Activated naive CD8-positive, alpha-beta T cell treated with anti-CD3 and anti-CD28 coated beads, Interleukin-2, amount 50 U/mL, for 24 hours (primary cell): ENCODE measurements around the gene ZNF320.
"Not testable (repeated sequence)": the region's sequence is repeated elsewhere in the genome, so short reads cannot be mapped to it uniquely, and the experiment has no call there.

Source experiments
- ATAC-seq: fragments of 150-1000 bp; cut with Tn5 transposase; one replicate; pipeline ENCODE4 v1.10.0; 2021
- DNase-seq: peaks from one replicate; pipeline ENCODE4 v3.0.0; 2021
- H3K27ac Mint-ChIP-seq: one replicate; pipeline ENCODE4 v1.8.0; 2021; ENCODE audit warnings: mild to moderate bottlenecking, mixed read lengths
- H3K27me3 Mint-ChIP-seq: one replicate; pipeline ENCODE4 v1.8.0; 2021; ENCODE audit warnings: mixed read lengths
- H3K36me3 Mint-ChIP-seq: one replicate; pipeline ENCODE4 v1.8.0; 2021; ENCODE audit warnings: low read depth, mixed read lengths
- H3K4me1 Mint-ChIP-seq: one replicate; pipeline ENCODE4 v1.8.0; 2021; ENCODE audit warnings: mixed read lengths
- H3K4me3 Mint-ChIP-seq: one replicate; pipeline ENCODE4 v1.8.0; 2021; ENCODE audit warnings: mild to moderate bottlenecking, moderate library complexity, mixed read lengths
- H3K9me3 Mint-ChIP-seq: one replicate; pipeline ENCODE4 v1.8.0; 2021; ENCODE audit warnings: mixed read lengths

Gene ZNF320

DNA sequence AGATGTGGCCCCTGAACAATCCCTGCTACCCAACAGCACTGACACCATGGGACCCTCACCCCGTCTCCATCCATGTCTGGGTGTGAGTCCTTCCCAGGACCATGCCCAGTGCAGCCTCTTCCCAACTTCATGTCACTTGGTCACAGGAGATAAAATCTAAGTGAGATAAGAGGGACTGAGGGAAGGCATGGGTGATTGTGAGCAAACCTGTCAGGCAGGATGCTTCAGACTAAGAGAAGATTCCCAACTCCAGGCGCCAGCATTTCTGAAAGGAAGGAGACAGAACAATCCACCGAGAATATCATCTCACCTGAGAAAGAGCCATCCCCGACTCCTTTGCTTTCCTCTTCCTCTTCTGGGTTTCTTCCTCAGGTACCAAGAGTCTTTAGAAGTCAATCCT lies 7.5 kb downstream of the ZNF320 start:
- no peak overlapping the region for H3K27ac Mint-ChIP-seq
- ATAC-seq = no peak
- no peak overlapping the region for H3K4me3 Mint-ChIP-seq
- H3K36me3 Mint-ChIP-seq = peaks cover 85% of the 10 kb centered on the region
- peaks cover 29% of the 10 kb centered on the region for H3K9me3 Mint-ChIP-seq
- no peaks in the 10 kb centered on the region for H3K27me3 Mint-ChIP-seq
- DNase-seq = no peak
- H3K4me1 Mint-ChIP-seq = peaks cover 5% of the 10 kb centered on the region

DNA sequence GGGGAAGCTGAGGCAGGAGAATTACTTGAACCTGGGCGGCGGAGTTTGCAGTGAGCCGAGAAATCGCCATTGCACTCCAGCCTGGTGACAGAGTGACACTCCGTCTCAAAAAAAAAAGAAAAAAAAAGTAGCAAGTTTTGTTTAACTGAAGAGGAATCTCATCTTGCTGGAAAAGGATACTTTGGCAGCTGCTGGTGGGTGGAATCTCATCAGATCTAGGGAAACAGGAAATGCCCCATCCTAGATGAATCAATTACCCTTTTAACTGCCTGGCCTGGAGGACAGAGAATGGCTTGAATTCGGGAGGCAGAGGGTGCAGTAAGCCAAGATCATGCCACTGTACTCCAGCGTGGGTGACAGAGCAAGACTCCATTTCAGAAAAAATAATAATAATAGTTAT lies 8.4 kb downstream of the ZNF320 start:
- H3K9me3 Mint-ChIP-seq = peaks cover 38% of the 10 kb centered on the region
- ATAC-seq (no peak), DNase-seq (no peak)
- H3K4me3 Mint-ChIP-seq = no peak overlapping the region
- H3K36me3 Mint-ChIP-seq = peaks cover 85% of the 10 kb centered on the region
- H3K4me1 Mint-ChIP-seq = peaks cover 2% of the 10 kb centered on the region
- H3K27ac Mint-ChIP-seq = no peak overlapping the region
- no peaks in the 10 kb centered on the region for H3K27me3 Mint-ChIP-seq

DNA sequence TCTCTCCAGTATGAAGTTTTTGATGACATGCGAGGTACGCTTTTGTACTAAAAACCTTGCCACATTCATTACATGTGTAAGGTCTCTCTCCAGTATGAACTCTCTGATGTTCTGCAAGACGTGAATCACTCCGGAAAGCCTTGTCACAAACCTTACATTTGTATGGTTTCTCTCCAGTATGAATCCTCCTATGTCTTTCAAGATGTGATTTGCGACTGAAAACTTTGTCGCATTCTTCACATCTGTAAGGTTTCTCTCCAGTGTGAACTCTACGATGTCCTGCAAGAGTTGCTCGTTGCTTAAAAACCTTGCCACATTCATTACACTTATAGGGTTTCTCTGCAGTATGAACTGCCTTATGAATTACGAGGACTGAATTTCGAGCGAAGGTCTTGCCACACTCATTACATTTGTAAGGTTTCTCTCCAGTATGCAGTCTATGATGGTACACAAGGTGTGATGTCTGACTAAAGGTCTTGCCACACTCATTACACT lies 16.5 kb downstream of the ZNF320 start:
- Mint-ChIP-seq H3K4me3 (no peak overlapping the region), H3K36me3 (peaks cover 80% of the 10 kb centered on the region), H3K4me1 (no peaks in the 10 kb centered on the region), H3K27me3 (no peaks in the 10 kb centered on the region), H3K9me3 (peaks cover 73% of the 10 kb centered on the region), H3K27ac (no peak overlapping the region)
- ATAC-seq = no peak
- DNase-seq = no peak

DNA sequence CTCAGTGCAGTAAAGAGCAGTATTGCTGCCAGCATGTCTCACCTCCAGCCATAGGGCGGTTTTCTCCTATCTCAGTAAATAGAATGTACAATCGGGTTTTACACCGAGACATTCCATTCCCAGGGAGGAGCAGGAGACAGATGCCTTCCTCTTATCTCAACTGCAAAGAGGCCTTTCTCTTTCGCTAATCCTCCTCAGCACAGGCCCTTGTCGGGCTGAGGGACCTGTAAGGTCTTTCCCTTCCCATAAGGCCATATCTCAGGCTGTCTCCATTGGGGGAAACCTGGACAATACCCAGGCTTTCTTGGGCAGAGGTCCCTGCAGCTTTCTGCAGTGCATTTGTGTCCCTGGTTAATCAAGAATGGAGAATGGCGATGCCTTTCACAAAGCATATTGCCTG lies 24.4 kb downstream of the ZNF320 start:
- H3K4me1 Mint-ChIP-seq, H3K27me3 Mint-ChIP-seq, H3K27ac Mint-ChIP-seq, H3K4me3 Mint-ChIP-seq, ATAC-seq, DNase-seq: not testable (repeated sequence)
- H3K9me3 Mint-ChIP-seq = peaks cover 57% of the 10 kb centered on the region
- peaks cover 41% of the 10 kb centered on the region for H3K36me3 Mint-ChIP-seq

DNA sequence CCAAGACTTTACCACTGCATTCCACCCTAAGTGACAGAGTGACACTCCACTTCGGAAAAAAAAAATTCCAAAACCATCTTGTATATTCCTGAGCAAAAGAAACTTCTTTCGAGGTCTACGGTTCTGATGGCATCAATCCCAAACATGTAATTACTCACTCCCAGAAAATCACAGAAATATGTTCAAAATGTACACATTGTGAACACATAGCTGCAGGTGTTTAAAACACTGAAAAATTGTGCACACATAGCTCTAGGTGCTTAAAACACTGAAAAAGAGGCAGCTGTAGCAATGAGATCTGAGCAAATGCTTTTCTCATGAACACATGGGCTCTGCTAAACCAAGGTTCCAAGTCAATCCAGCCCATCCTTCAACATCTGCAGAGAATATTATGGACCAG lies 26.0 kb downstream of the ZNF320 start:
- no peaks in the 10 kb centered on the region for H3K27me3 Mint-ChIP-seq
- no peak overlapping the region for H3K4me3 Mint-ChIP-seq
- ATAC-seq (no peak), DNase-seq (no peak)
- no peak overlapping the region for H3K27ac Mint-ChIP-seq
- H3K4me1 Mint-ChIP-seq = no peaks in the 10 kb centered on the region
- H3K36me3 Mint-ChIP-seq = peaks cover 38% of the 10 kb centered on the region
- H3K9me3 Mint-ChIP-seq = peaks cover 49% of the 10 kb centered on the region

DNA sequence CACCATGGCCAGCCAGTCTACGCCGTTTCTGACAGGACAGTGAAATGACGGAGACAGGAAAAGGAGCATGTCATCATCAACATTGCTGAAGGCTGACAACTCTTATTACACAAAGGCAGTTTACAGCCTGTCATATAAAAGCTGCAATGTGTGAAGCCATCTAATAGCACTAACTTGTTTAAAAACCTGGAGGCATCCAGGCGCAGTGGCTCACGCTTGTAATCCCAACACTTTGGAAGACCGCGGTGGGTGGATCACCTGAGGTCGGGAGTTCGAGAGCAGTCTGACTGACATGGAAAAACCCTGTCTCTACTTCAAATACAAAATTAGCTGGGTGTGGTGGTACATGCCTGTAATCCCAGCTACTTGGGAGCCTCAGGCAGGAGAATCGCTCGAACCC lies 29.4 kb downstream of the ZNF320 start:
- not testable (repeated sequence) for H3K27me3 Mint-ChIP-seq, ATAC-seq, H3K4me1 Mint-ChIP-seq, DNase-seq, H3K4me3 Mint-ChIP-seq, H3K27ac Mint-ChIP-seq
- Mint-ChIP-seq H3K9me3 (peaks cover 21% of the 10 kb centered on the region), H3K36me3 (peaks cover 24% of the 10 kb centered on the region)

DNA sequence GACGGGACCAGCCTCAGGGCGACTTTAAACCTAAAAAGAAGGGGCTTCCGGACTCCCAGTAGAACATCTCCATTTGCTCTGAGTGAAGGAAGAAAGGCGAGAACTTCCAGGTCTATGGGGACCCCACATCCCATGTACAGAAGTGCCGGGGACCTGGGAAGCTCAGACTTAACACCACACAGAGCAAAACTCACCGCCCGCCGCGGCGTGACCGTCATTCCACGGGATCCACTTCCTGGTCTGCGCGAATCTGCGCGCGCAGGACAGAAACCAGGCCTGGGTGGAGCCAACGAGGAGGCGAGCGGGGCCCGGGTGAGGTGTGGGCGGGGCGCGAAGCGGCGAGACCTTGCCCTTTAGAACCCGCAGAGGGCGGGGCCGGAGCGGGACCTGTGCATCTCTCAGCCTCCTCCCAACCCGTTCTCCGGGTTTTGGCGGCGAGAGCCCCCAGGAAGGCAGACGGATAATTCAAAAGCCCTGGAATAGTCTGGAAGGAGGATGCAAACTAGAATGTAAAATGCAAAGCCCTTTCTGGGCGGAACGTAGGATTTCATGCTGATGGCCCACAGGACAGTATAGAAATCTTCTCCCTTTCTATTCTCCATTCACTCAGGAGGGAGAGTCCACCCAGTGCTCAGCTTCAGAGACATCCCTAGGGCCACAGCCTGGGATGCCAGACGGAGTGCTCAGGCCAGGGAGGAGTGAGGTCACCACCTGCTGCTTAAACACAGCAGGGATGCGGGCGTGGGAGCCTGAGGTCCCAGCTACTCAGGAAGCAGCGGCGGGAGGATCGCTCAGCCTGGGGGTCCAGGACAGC lies 39.9 kb downstream of the ZNF320 start, which contains the start of gene ZNF468:
TSS of gene ZNF468 (minus strand) at position 242 of the 814 bp plus-strand sequence. CDS start 3,347 bp downstream, outside the sequence.
- ATAC-seq = peak; percentile 98
- Mint-ChIP-seq H3K9me3 (peaks cover 23% of the 10 kb centered on the region), H3K4me1 (peaks cover 22% of the 10 kb centered on the region), H3K27ac (peak within 1 kb of the TSS; percentile 89), H3K4me3 (peak within 1 kb of the TSS; percentile 96), H3K36me3 (peaks cover 43% of the 10 kb centered on the region)
- H3K27me3 Mint-ChIP-seq = not testable (repeated sequence)
- DNase-seq = peak; percentile 65

DNA sequence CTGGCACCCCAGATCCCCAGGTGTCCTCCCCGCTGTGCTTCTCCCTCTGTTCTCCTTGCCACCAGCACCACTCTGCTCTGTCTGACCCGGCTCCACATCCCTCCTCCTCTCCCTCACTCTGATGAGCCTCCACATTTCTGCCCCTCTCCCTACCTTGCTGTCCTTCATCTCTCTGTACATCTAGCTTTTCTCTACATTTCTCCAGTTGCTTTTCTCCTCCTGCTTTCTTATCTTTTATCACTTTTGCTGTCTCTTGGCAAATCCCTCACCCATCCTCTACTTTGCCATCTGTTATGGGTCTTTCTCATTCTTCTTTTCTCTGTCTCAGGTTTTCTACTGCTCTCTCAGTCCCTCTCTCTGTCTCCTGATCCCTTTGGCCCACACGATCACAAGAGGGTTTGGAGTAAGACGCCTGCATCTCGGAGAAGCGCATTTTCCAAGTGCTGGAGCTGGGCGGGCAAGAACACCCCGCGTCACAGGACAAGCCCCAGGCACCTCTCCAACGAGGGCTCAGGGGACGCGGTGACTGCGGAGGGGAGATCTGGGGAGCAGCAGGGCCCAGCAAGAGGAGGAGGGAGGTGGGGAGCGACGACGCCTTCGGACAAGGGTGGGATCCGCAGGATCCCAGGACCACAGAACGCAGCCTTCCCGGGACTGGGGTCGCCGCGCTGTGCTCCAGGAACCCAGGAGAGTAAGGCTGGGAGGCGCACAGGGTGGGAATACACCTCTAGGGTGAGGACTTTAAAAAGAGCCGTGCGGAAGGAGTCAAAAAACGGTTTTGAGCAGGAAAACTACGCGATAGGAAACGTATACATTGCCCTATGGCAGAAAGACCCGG lies 40.7 kb downstream of the ZNF320 start:
- H3K27me3 Mint-ChIP-seq = not testable (repeated sequence)
- Mint-ChIP-seq H3K9me3 (peaks cover 20% of the 10 kb centered on the region), H3K36me3 (peaks cover 45% of the 10 kb centered on the region), H3K4me1 (peaks cover 22% of the 10 kb centered on the region), H3K27ac (peak overlapping the region; percentile 89), H3K4me3 (peak overlapping the region; percentile 96)
- ATAC-seq = peak; percentile 18
- peak; percentile 10 for DNase-seq
